Activated naive CD8-positive, alpha-beta T cell treated with anti-CD3 and anti-CD28 coated beads, Interleukin-2, amount 10 ng/mL, durations not matched to agents 7 days and 5 days (primary cell): ENCODE measurements around the gene MRTFB. TPM values are rescaled to one million over a fixed set of nuclear protein-coding genes. Genes with fewer than 3 reads are reported as not detected.

Experiments
- ATAC-seq: fragments of 150-1000 bp; cut with Tn5 transposase; one replicate; pipeline ENCODE4 v1.10.0; 2021; ENCODE audit warnings: low read depth, moderate library complexity
- POLR2A ChIA-PET: fragments of 350-600 bp; sonication (Branson Sonifier 250); formaldehyde crosslinking; loops from one replicate; lab custom pipeline; 2021; ENCODE audit warnings: antibody characterized with exemption; lab: Charles Lee
- DNase-seq: peaks from one replicate; pipeline ENCODE4 v3.0.0; 2021
- H3K27ac Mint-ChIP-seq: one replicate; pipeline ENCODE4 v1.8.0; 2022; ENCODE audit warnings: mild to moderate bottlenecking, mixed read lengths
- H3K27me3 Mint-ChIP-seq: one replicate; pipeline ENCODE4 v1.8.0; 2022; ENCODE audit warnings: mild to moderate bottlenecking, moderate library complexity, mixed read lengths
- H3K36me3 Mint-ChIP-seq: one replicate; pipeline ENCODE4 v1.8.0; 2021; ENCODE audit warnings: mild to moderate bottlenecking, mixed read lengths
- H3K4me1 Mint-ChIP-seq: one replicate; pipeline ENCODE4 v1.8.0; 2021; ENCODE audit warnings: mixed read lengths
- H3K4me3 Mint-ChIP-seq: one replicate; pipeline ENCODE4 v1.8.0; 2022; ENCODE audit warnings: mild to moderate bottlenecking, moderate library complexity, mixed read lengths
- H3K9me3 Mint-ChIP-seq: one replicate; pipeline ENCODE4 v1.8.0; 2021; ENCODE audit warnings: mixed read lengths
- total RNA-seq, 2 experiments: library from RNA; stranded (reverse); gene quantifications; one replicate each; pipeline ENCODE4 v1.2.3, GENCODE V29; 2021

Gene MRTFB
- total RNA-seq, 2 experiments from 2014 or later = 14.1 to 16.2 TPM

DNA sequence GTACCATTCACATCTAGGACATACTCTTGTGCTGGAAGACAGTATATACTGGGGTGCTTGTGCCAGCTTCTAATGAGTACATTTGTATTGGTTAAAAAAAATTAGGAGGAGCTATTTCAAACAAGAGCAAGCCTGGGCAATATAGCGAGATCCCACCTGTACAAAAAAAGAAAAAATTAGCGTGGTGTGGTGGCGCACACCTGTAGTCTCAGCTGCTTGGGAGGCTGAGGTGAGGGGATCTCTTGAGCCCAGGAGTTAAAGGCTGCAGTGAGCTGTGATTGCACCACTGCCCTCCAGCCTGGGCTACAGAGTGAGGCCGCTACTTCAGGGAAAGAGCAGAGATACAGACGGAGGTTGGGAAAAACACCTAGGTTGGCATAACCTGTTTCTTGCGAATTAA, 1.2 kb downstream of the MRTFB start:
- ATAC-seq = no peak

DNA sequence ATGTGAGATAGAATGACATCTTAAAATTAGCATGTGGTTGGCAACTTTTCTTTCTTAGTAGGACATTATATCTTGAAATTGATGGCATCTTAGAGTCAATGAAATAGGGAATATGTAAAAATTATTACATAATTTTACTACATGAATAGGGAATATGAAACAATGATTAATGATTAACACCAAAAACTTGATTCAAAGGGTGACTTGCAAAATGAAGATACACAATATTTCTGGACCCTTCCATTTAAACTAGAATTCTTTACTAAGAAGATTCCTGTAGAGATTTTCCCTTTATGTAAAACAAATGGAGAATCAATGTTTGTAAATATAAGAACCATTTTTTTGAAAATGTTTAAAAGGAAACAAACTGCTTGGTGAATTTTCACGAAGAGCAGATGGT, 3.4 kb downstream of the MRTFB start:
- no peak overlapping the region for H3K27ac Mint-ChIP-seq
- peaks cover 2% of the 10 kb centered on the region for H3K36me3 Mint-ChIP-seq
- no peak overlapping the region for H3K4me3 Mint-ChIP-seq
- peaks cover 7% of the 10 kb centered on the region for H3K4me1 Mint-ChIP-seq
- no peak for DNase-seq
- H3K27me3 Mint-ChIP-seq = no peaks in the 10 kb centered on the region
- ATAC-seq = no peak
- no peaks in the 10 kb centered on the region for H3K9me3 Mint-ChIP-seq
- POLR2A ChIA-PET = no interaction called here

More for the DNA sequence above, 1.2 kb downstream of the MRTFB start:
- POLR2A ChIA-PET = no interaction called here
- Mint-ChIP-seq H3K4me3 (peak overlapping the region; percentile 84), H3K36me3 (no peaks in the 10 kb centered on the region), H3K4me1 (peaks cover 7% of the 10 kb centered on the region), H3K27ac (peak overlapping the region; percentile 13), H3K9me3 (no peaks in the 10 kb centered on the region), H3K27me3 (peaks cover 3% of the 10 kb centered on the region)
- no peak for DNase-seq

DNA sequence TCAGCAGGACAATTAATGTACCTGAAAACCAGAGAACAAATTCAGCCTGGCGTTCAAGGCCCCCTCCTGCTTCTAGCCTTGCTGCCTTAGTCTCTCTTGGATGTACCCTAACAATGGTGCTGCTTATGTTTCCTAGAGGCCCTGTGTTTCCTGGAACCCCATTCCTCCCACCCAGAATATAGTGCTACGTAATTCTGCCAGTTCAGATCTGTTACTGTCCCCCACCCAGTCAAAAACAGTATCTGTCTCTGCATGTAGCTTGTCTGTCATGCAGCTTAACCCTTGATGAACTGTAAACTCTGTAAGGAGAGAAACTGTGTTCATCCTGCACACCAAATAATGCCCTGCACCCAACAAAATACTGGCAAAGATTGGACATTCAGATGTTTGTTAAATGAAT, 6.8 kb downstream of the MRTFB start:
- POLR2A ChIA-PET = no interaction called here
- Mint-ChIP-seq H3K4me1 (no peaks in the 10 kb centered on the region), H3K36me3 (peaks cover 10% of the 10 kb centered on the region), H3K27me3 (no peaks in the 10 kb centered on the region), H3K4me3 (no peak overlapping the region), H3K9me3 (no peaks in the 10 kb centered on the region), H3K27ac (no peak overlapping the region)
- ATAC-seq (no peak), DNase-seq (no peak)

DNA sequence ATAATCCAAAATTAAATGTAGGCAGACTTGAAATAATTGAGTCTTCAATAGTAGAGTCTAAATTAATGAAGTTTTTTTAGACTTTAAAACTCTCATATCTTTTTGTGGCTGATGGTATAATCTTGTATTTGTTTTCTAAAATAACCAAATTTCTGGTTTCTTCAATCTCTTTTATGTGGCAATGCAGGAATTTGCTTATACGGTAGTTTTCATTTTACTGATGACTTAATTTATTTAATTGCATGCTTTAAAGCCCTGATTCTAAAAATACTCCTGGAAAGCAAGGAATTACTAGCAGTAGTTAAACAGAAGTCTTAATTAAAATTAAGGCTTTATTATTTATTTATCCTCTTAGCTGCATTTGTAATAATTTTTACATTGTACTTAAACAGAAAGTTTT, 15.4 kb downstream of the MRTFB start:
- ATAC-seq (no peak), DNase-seq (no peak)
- no peak overlapping the region for H3K27ac Mint-ChIP-seq
- H3K4me3 Mint-ChIP-seq = no peak overlapping the region
- no peaks in the 10 kb centered on the region for H3K4me1 Mint-ChIP-seq
- no peaks in the 10 kb centered on the region for H3K27me3 Mint-ChIP-seq
- peaks cover 6% of the 10 kb centered on the region for H3K36me3 Mint-ChIP-seq
- H3K9me3 Mint-ChIP-seq = no peaks in the 10 kb centered on the region
- POLR2A ChIA-PET = no interaction called here

DNA sequence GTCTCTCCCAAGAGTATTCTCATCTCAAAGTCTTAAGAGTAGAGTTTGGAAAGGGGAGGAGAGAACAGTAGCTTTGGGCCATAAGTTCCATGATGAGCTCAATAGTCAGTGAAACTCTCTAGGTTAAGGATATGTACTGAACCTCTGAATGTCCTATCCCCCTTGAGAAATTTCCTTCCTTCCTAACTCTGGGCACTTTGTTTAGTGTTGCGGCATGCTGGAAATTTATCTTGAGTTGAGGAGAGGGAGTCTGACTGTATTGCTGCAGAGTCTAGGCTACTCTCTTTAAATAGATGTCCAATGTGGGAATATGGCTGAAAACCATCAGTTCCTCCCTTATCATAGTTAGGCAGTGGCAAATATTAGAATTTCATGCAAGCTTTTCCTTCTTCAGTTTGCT, 16.1 kb downstream of the MRTFB start:
- POLR2A ChIA-PET = no interaction called here
- H3K9me3 Mint-ChIP-seq = no peaks in the 10 kb centered on the region
- no peak overlapping the region for H3K27ac Mint-ChIP-seq
- peaks cover 7% of the 10 kb centered on the region for H3K36me3 Mint-ChIP-seq
- DNase-seq (no peak), ATAC-seq (no peak)
- H3K27me3 Mint-ChIP-seq = no peaks in the 10 kb centered on the region
- H3K4me3 Mint-ChIP-seq = no peak overlapping the region
- no peaks in the 10 kb centered on the region for H3K4me1 Mint-ChIP-seq

DNA sequence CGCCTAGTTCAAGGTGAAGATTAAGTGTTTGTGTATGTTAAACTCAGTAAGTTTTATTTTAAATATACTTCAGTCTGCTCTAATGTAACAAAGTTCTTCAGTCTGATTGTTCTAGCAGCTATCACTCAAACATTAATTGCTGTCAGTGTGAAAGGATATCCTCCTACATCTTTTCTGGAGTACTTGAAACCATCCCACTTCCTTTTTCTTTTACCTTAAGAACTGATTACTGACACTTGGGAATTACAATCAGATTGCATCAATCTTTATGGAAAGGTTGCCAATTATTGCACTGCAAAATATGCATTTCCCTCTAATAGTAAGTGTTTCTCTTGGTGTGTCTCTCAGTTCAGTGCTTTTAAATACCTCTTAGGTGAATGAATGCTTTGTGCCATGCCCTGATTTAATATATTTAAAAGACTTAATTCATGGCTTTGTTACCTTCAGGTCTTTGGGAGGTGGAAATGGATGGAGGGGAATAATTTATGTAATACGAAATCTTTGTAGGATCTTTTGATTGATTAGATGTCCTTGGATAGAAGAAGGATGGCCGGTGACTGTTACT, 16.6 kb downstream of the MRTFB start:
- Mint-ChIP-seq H3K9me3 (no peaks in the 10 kb centered on the region), H3K4me1 (no peaks in the 10 kb centered on the region), H3K27me3 (no peaks in the 10 kb centered on the region), H3K4me3 (no peak overlapping the region), H3K36me3 (peaks cover 7% of the 10 kb centered on the region), H3K27ac (no peak overlapping the region)
- POLR2A ChIA-PET = no interaction called here
- ATAC-seq (no peak), DNase-seq (no peak)

DNA sequence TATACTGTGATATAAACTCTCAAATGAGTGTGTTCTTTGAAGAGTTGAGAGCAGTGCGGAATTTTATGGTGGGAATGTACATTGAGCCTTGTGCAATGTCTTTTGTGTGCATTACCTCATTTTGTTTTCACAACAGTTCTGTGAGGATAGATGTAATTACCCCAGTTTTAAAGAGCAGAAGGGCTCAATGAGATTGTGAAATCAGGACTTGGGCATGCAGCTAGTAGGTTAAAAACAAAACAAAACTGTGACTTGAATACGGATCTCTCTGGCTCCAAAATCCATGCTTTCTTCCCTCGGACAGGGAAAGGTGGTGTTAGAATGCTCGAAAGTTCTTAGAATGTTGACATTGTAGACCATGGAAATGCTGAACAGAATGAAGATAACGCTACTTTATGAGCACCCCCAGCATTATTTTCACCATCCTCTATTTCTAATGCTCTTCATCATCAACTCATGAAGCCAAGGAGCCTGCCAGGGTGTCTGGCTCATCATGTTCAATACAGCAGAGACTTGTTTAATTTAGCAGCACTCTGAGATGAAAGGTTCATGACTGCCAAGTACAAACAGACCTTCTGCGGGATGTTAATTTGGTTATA, 17.1 kb downstream of the MRTFB start:
- Mint-ChIP-seq H3K4me3 (no peak overlapping the region), H3K27ac (no peak overlapping the region), H3K27me3 (no peaks in the 10 kb centered on the region), H3K9me3 (no peaks in the 10 kb centered on the region), H3K36me3 (peaks cover 7% of the 10 kb centered on the region), H3K4me1 (no peaks in the 10 kb centered on the region)
- POLR2A ChIA-PET = no interaction called here
- no peak for DNase-seq
- ATAC-seq = no peak

DNA sequence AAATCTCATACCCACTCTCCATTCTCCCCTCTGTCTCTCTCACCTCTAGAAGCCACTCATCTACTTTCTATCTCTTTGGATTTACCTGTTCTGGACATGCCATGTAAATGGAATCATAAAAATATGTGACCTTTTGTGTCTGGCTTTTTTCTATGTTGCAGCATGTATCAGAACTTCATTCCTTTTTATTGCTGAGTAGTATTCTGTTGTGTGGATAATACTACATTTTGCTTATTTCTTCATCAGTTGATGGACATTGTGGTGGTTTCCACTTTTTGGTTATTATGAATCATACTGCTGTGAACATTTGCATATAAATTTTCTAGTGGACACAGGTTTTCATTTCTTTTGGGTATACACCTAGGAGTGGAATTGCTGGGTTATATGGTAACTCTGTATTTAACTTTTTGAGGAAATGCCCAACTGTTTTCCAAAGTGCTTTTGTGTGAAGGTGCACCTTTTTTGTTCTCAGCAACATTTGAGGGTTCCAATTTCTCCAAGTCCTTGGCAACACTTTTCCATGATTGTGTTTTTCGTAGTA, 18.2 kb downstream of the MRTFB start:
- no peaks in the 10 kb centered on the region for H3K4me1 Mint-ChIP-seq
- POLR2A ChIA-PET = no interaction called here
- peaks cover 5% of the 10 kb centered on the region for H3K36me3 Mint-ChIP-seq
- H3K27me3 Mint-ChIP-seq = no peaks in the 10 kb centered on the region
- no peak overlapping the region for H3K4me3 Mint-ChIP-seq
- no peak overlapping the region for H3K27ac Mint-ChIP-seq
- H3K9me3 Mint-ChIP-seq = no peaks in the 10 kb centered on the region
- no peak for ATAC-seq
- no peak for DNase-seq

DNA sequence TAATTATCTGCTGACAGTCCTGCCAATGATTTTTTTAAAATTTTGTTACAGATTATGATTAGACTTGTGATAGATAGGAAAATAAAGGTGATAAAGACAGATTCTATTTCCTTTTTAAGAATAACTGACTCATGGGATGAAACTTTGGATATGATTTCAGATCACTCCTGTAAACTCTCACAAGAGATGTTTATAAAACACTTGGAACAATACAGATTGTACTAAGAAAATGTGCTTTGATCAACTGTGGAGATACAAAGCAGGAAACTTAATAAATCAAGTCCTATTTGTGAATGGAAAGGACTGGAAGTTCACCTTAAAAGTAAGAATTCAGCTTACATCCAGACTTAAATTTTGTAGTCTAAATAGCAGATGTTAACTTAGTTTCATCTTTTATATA, 21.4 kb downstream of the MRTFB start:
- DNase-seq (no peak), ATAC-seq (no peak)
- Mint-ChIP-seq H3K27me3 (no peaks in the 10 kb centered on the region), H3K4me3 (no peak overlapping the region), H3K9me3 (no peaks in the 10 kb centered on the region), H3K36me3 (peaks cover 5% of the 10 kb centered on the region), H3K4me1 (peaks cover 2% of the 10 kb centered on the region), H3K27ac (no peak overlapping the region)
- POLR2A ChIA-PET = no interaction called here

DNA sequence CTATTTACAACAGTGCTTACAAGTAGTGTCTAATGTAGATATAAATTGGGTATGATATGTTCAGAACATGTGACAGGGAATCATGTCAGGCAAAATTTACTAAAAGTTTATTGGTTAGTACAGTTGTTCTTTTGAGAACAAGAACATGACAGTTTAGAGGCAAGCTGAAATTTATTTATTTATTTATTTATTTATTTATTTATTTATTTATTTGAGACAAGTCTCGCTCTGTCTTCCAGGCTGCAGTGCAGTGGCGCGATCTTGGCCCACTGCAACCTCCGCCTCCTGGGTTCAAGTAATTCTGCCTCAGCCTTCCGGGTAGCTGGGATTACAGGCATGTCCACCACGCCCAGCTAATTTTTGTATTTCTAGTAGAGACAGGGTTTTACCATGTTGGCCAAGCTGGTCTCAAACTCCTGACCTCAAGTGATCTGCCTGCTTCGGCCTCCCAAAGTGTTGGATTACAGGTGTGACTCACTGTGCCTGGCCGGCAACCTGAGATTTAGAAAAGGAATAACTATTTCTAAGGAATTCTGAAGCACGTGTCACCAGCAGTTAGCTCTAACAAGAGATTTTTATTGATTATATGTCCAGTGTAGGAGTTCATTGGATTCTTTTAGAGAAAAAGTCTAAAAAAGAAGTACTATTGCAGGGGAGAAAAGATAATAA, 24.9 kb downstream of the MRTFB start:
- Mint-ChIP-seq H3K27ac (no peak overlapping the region), H3K4me3 (no peak overlapping the region), H3K27me3 (no peaks in the 10 kb centered on the region), H3K9me3 (no peaks in the 10 kb centered on the region), H3K36me3 (peaks cover 1% of the 10 kb centered on the region), H3K4me1 (peaks cover 5% of the 10 kb centered on the region)
- DNase-seq = no peak
- POLR2A ChIA-PET = interaction anchor here (0.6 kb wide), 1 partner anchor 25 kb away, joined by 3 read pairs; no protein-coding TSS in a partner anchor
- no peak for ATAC-seq

DNA sequence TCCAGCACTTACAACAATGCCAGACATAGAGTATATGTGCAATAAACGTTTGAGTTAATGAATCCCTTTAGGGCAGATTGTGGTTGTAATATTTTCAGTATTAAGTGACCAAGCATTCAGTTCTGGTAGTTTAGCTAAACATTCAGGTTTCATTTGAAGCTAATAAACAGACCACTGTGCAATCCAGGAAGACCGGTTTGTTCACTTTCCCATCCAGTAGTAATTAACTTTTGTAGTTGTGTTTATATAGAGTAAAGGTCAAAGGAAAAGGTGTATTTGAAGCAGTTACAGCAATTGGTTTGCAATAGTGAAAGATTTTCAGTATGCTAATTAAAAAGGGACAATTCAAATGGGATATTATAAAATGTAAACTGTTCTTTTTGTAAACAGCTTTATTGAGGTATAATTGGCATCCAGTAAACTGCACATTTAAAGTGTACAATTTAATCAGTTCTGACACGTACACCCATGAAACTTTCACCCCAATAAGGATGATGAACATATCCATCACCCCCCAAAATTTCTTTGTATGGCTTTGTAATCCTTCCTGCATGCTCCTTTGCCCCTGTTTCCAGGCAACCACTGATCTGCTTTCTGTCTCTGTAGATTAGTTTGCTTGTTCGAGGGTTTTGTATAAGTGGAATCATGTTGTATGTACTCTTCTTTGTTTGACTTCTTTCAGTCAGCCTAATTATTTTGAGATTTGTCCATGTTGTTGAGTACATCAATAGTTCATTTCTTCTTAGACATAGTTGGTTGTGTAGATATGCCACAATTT, 26.3 kb downstream of the MRTFB start:
- Mint-ChIP-seq H3K4me3 (no peak overlapping the region), H3K27me3 (no peaks in the 10 kb centered on the region), H3K9me3 (no peaks in the 10 kb centered on the region), H3K36me3 (no peaks in the 10 kb centered on the region), H3K27ac (no peak overlapping the region), H3K4me1 (peaks cover 11% of the 10 kb centered on the region)
- DNase-seq (no peak), ATAC-seq (no peak)
- POLR2A ChIA-PET = no interaction called here

DNA sequence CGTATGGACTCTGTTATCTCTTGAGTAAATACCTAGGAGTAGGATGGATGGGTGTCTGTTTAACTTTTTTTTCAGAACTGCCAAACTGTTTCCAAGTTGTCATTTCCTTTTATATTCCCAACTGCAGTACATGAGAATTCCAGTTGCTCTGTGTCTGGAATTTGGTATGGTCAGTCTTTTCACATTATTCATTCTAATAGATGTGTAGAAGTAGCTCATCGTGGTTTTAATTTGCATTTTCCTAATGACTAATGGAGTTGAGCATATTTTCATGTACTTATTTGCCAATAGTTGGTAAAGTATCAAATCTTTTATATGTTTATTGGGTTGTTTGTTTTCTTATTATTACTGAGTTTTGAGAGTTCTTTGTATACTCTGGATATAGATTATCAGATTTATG, 27.0 kb downstream of the MRTFB start:
- POLR2A ChIA-PET = no interaction called here
- ATAC-seq = no peak
- no peaks in the 10 kb centered on the region for H3K9me3 Mint-ChIP-seq
- H3K4me3 Mint-ChIP-seq = no peak overlapping the region
- no peak overlapping the region for H3K27ac Mint-ChIP-seq
- no peak for DNase-seq
- H3K36me3 Mint-ChIP-seq = no peaks in the 10 kb centered on the region
- H3K4me1 Mint-ChIP-seq = peaks cover 13% of the 10 kb centered on the region
- H3K27me3 Mint-ChIP-seq = no peaks in the 10 kb centered on the region

DNA sequence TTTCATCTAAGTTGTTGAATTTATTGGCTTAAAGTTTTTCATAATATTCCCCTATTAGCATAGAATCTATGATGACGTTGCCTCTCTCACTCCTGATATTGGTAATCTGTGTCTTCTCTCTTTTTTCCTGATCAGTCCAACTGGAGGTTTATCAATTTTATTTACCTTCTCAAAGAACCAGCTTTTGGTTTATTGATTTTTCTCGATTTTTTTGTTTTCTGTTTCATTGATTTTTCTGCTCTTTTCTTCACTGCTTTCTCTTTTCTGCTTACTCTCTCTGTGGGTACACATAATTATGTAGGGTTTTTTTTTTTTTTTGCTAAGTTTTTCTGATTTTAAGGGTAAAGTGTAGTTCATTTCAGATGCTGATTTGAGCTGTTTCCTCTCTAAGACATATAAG, 29.7 kb downstream of the MRTFB start:
- no peaks in the 10 kb centered on the region for H3K36me3 Mint-ChIP-seq
- POLR2A ChIA-PET = interaction anchor here (0.6 kb wide), 1 partner anchor 1642 kb away, joined by 4 read pairs; no protein-coding TSS in a partner anchor
- no peak for DNase-seq
- H3K4me3 Mint-ChIP-seq = no peak overlapping the region
- no peaks in the 10 kb centered on the region for H3K27me3 Mint-ChIP-seq
- no peak for ATAC-seq
- H3K9me3 Mint-ChIP-seq = no peaks in the 10 kb centered on the region
- peaks cover 17% of the 10 kb centered on the region for H3K4me1 Mint-ChIP-seq
- H3K27ac Mint-ChIP-seq = no peak overlapping the region
